Activated naive CD4-positive, alpha-beta T cell treated with anti-CD3 and anti-CD28 coated beads, Interleukin-2, amount 10 ng/mL, durations not matched to agents 7 days and 5 days (primary cell): Measurements from ENCODE around the gene KIR2DL1.
"Not testable (repeated sequence)": the region's sequence is repeated elsewhere in the genome, so short reads cannot be mapped to it uniquely, and the experiment has no call there.

ENCODE experiments used
- CTCF ChIA-PET: fragments of 350-600 bp; sonication (Branson Sonifier 250); formaldehyde crosslinking; loops from one replicate; lab custom pipeline; 2021; ENCODE audit warnings: antibody characterized with exemption; lab: Charles Lee
- DNase-seq: peaks from one replicate; pipeline ENCODE4 v3.0.0-alpha.2; 2020
- H3K27ac Mint-ChIP-seq: one replicate; pipeline ENCODE4 v1.8.0; 2021; ENCODE audit warnings: mild to moderate bottlenecking, moderate library complexity, mixed read lengths
- H3K27me3 Mint-ChIP-seq: one replicate; pipeline ENCODE4 v1.8.0; 2021; ENCODE audit warnings: mild to moderate bottlenecking, mixed read lengths
- H3K36me3 Mint-ChIP-seq: one replicate; pipeline ENCODE4 v1.8.0; 2021; ENCODE audit warnings: mixed read lengths
- H3K4me1 Mint-ChIP-seq: one replicate; pipeline ENCODE4 v1.8.0; 2021; ENCODE audit warnings: mixed read lengths
- H3K4me3 Mint-ChIP-seq: one replicate; pipeline ENCODE4 v1.8.0; 2021; ENCODE audit warnings: mild to moderate bottlenecking, moderate library complexity, mixed read lengths
- H3K9me3 Mint-ChIP-seq: one replicate; pipeline ENCODE4 v1.8.0; 2021; ENCODE audit warnings: mixed read lengths

The KIR2DL1 gene

GRCh38 chr19:54750276-54750675 lies 19.3 kb upstream of the KIR2DL1 start:
- H3K9me3 Mint-ChIP-seq, H3K4me1 Mint-ChIP-seq, DNase-seq, H3K36me3 Mint-ChIP-seq, H3K4me3 Mint-ChIP-seq, H3K27me3 Mint-ChIP-seq, H3K27ac Mint-ChIP-seq, CTCF ChIA-PET: not testable (repeated sequence)

GRCh38 chr19:54756204-54757110 lies 13.1 kb upstream of the KIR2DL1 start:
- H3K4me1 Mint-ChIP-seq, DNase-seq, H3K4me3 Mint-ChIP-seq, H3K36me3 Mint-ChIP-seq, H3K27me3 Mint-ChIP-seq, H3K9me3 Mint-ChIP-seq, H3K27ac Mint-ChIP-seq: not testable (repeated sequence)
- CTCF ChIA-PET, result interaction anchor here (0.8 kb wide), 1 partner anchor 81 kb away, joined by 5 read pairs; no protein-coding TSS in a partner anchor

GRCh38 chr19:54758577-54758976 lies 11.0 kb upstream of the KIR2DL1 start:
- H3K9me3 Mint-ChIP-seq, H3K27ac Mint-ChIP-seq: not testable (repeated sequence)

GRCh38 chr19:54764219-54764618 lies 5.4 kb upstream of the KIR2DL1 start:
- H3K27me3 Mint-ChIP-seq, DNase-seq, H3K4me3 Mint-ChIP-seq: not testable (repeated sequence)

More at GRCh38 chr19:54758577-54758976, 11.0 kb upstream of the KIR2DL1 start:
- H3K27me3 Mint-ChIP-seq, CTCF ChIA-PET, H3K4me1 Mint-ChIP-seq, H3K36me3 Mint-ChIP-seq, H3K4me3 Mint-ChIP-seq, DNase-seq: not testable (repeated sequence)

GRCh38 chr19:54766464-54766863 lies 3.1 kb upstream of the KIR2DL1 start:
- H3K27ac Mint-ChIP-seq, H3K4me3 Mint-ChIP-seq: not testable (repeated sequence)

More at GRCh38 chr19:54764219-54764618, 5.4 kb upstream of the KIR2DL1 start:
- CTCF ChIA-PET, H3K9me3 Mint-ChIP-seq, H3K36me3 Mint-ChIP-seq, H3K4me1 Mint-ChIP-seq, H3K27ac Mint-ChIP-seq: not testable (repeated sequence)

GRCh38 chr19:54770511-54770910 lies 918 bp downstream of the KIR2DL1 start:
- H3K27me3 Mint-ChIP-seq, DNase-seq, CTCF ChIA-PET, H3K9me3 Mint-ChIP-seq, H3K4me1 Mint-ChIP-seq, H3K27ac Mint-ChIP-seq, H3K4me3 Mint-ChIP-seq, H3K36me3 Mint-ChIP-seq: not testable (repeated sequence)

More at GRCh38 chr19:54766464-54766863, 3.1 kb upstream of the KIR2DL1 start:
- DNase-seq, H3K4me1 Mint-ChIP-seq, H3K36me3 Mint-ChIP-seq, H3K9me3 Mint-ChIP-seq, CTCF ChIA-PET, H3K27me3 Mint-ChIP-seq: not testable (repeated sequence)

- H3K27me3 Mint-ChIP-seq, H3K4me1 Mint-ChIP-seq, H3K4me3 Mint-ChIP-seq, H3K36me3 Mint-ChIP-seq, DNase-seq, H3K27ac Mint-ChIP-seq, CTCF ChIA-PET, H3K9me3 Mint-ChIP-seq: not testable (repeated sequence)
Observed at GRCh38 chr19:54771018-54771960, 1.7 kb downstream of the KIR2DL1 start.

GRCh38 chr19:54772666-54773065 lies 3.1 kb downstream of the KIR2DL1 start:
- CTCF ChIA-PET, DNase-seq, H3K4me1 Mint-ChIP-seq, H3K27ac Mint-ChIP-seq, H3K4me3 Mint-ChIP-seq, H3K27me3 Mint-ChIP-seq, H3K9me3 Mint-ChIP-seq, H3K36me3 Mint-ChIP-seq: not testable (repeated sequence)

- H3K27ac Mint-ChIP-seq, H3K9me3 Mint-ChIP-seq, CTCF ChIA-PET, DNase-seq, H3K36me3 Mint-ChIP-seq, H3K27me3 Mint-ChIP-seq, H3K4me1 Mint-ChIP-seq, H3K4me3 Mint-ChIP-seq: not testable (repeated sequence)
Observed at GRCh38 chr19:54775095-54775815, 5.7 kb downstream of the KIR2DL1 start.

- H3K4me1 Mint-ChIP-seq, H3K27ac Mint-ChIP-seq, H3K9me3 Mint-ChIP-seq, H3K36me3 Mint-ChIP-seq, H3K27me3 Mint-ChIP-seq, H3K4me3 Mint-ChIP-seq, CTCF ChIA-PET, DNase-seq: not testable (repeated sequence)
Observed at GRCh38 chr19:54775830-54776229, 6.2 kb downstream of the KIR2DL1 start.

- DNase-seq, H3K36me3 Mint-ChIP-seq, H3K9me3 Mint-ChIP-seq, H3K4me3 Mint-ChIP-seq, H3K4me1 Mint-ChIP-seq, H3K27me3 Mint-ChIP-seq, CTCF ChIA-PET, H3K27ac Mint-ChIP-seq: not testable (repeated sequence)
Observed at GRCh38 chr19:54777851-54778250, 8.3 kb downstream of the KIR2DL1 start.

GRCh38 chr19:54778896-54779295 lies 9.3 kb downstream of the KIR2DL1 start:
- H3K4me3 Mint-ChIP-seq, H3K4me1 Mint-ChIP-seq, CTCF ChIA-PET, H3K9me3 Mint-ChIP-seq, H3K27me3 Mint-ChIP-seq, H3K36me3 Mint-ChIP-seq, H3K27ac Mint-ChIP-seq, DNase-seq: not testable (repeated sequence)

GRCh38 chr19:54782916-54783315 lies 13.3 kb downstream of the KIR2DL1 start:
- H3K4me3 Mint-ChIP-seq, CTCF ChIA-PET, H3K27me3 Mint-ChIP-seq, H3K36me3 Mint-ChIP-seq, H3K4me1 Mint-ChIP-seq, H3K27ac Mint-ChIP-seq, H3K9me3 Mint-ChIP-seq, DNase-seq: not testable (repeated sequence)

- H3K27me3 Mint-ChIP-seq, CTCF ChIA-PET: not testable (repeated sequence)
Observed at GRCh38 chr19:54786091-54786723, 16.6 kb downstream of the KIR2DL1 start.

More at GRCh38 chr19:54786091-54786723, 16.6 kb downstream of the KIR2DL1 start:
- not testable (repeated sequence) for H3K36me3 Mint-ChIP-seq, H3K4me1 Mint-ChIP-seq, H3K4me3 Mint-ChIP-seq, H3K27ac Mint-ChIP-seq, H3K9me3 Mint-ChIP-seq, DNase-seq
